ENCODE data around the gene BDKRB1. TPM values are rescaled to one million over a fixed set of nuclear protein-coding genes. Genes with fewer than 3 reads are reported as not detected.

BDKRB1 gene
- total RNA-seq, 1 donor from 2014 or later = not detected

- TF ChIP-seq CTCF (IDR thresholded peaks at IDR 0.05; ENCODE audit: unreplicated experiment) = no peak
- DNase-seq (ENCODE audit: low spot score, unreplicated experiment) = no peak
- peaks cover 4% of the 10 kb centered on the region for H3K9me3 Mint-ChIP-seq (ENCODE audit: low read depth)
- H3K27me3 Mint-ChIP-seq = peaks cover 2% of the 10 kb centered on the region
- peaks cover 15% of the 10 kb centered on the region for H3K4me1 Mint-ChIP-seq (ENCODE audit: low read depth)
- peak overlapping the region; percentile 55 for H3K4me3 Mint-ChIP-seq (ENCODE audit: low read depth)
- peak overlapping the region; percentile 49 for H3K27ac Mint-ChIP-seq
- H3K36me3 Mint-ChIP-seq (ENCODE audit: insufficient read depth) = peaks cover 2% of the 10 kb centered on the region
These were observed 12.7 kb downstream of the BDKRB1 start for GRCh38 chr14:96268431-96269358.

GRCh38 chr14:96269359-96269710 lies 13.3 kb downstream of the BDKRB1 start:
- peaks cover 4% of the 10 kb centered on the region for H3K9me3 Mint-ChIP-seq (ENCODE audit: low read depth)
- no peak overlapping the region for H3K4me3 Mint-ChIP-seq (ENCODE audit: low read depth)
- peak overlapping the region; percentile 63 for H3K27ac Mint-ChIP-seq
- peaks cover 2% of the 10 kb centered on the region for H3K27me3 Mint-ChIP-seq
- peaks cover 2% of the 10 kb centered on the region for H3K36me3 Mint-ChIP-seq (ENCODE audit: insufficient read depth)
- peaks cover 19% of the 10 kb centered on the region for H3K4me1 Mint-ChIP-seq (ENCODE audit: low read depth)
- no peak for TF ChIP-seq CTCF (IDR thresholded peaks at IDR 0.05; ENCODE audit: unreplicated experiment)
- DNase-seq (ENCODE audit: low spot score, unreplicated experiment) = no peak

GRCh38 chr14:96270565-96271420 lies 14.8 kb downstream of the BDKRB1 start:
- H3K4me3 Mint-ChIP-seq (ENCODE audit: low read depth) = no peak overlapping the region
- no peaks in the 10 kb centered on the region for H3K36me3 Mint-ChIP-seq (ENCODE audit: insufficient read depth)
- H3K4me1 Mint-ChIP-seq (ENCODE audit: low read depth) = peaks cover 22% of the 10 kb centered on the region
- no peak for TF ChIP-seq CTCF (IDR thresholded peaks at IDR 0.05; ENCODE audit: unreplicated experiment)
- H3K27ac Mint-ChIP-seq = no peak overlapping the region
- peaks cover 4% of the 10 kb centered on the region for H3K9me3 Mint-ChIP-seq (ENCODE audit: low read depth)
- no peak for DNase-seq (ENCODE audit: low spot score, unreplicated experiment)
- peaks cover 2% of the 10 kb centered on the region for H3K27me3 Mint-ChIP-seq

- Mint-ChIP-seq H3K9me3 (ENCODE audit: low read depth) (peaks cover 4% of the 10 kb centered on the region), H3K27me3 (peaks cover 2% of the 10 kb centered on the region), H3K4me1 (ENCODE audit: low read depth) (peaks cover 22% of the 10 kb centered on the region), H3K36me3 (ENCODE audit: insufficient read depth) (no peaks in the 10 kb centered on the region), H3K27ac (no peak overlapping the region), H3K4me3 (ENCODE audit: low read depth) (no peak overlapping the region)
- DNase-seq (ENCODE audit: low spot score, unreplicated experiment) = no peak
- no peak for TF ChIP-seq CTCF (IDR thresholded peaks at IDR 0.05; ENCODE audit: unreplicated experiment)
These were observed 15.4 kb downstream of the BDKRB1 start for GRCh38 chr14:96271421-96271762.

- Mint-ChIP-seq H3K36me3 (ENCODE audit: insufficient read depth) (no peaks in the 10 kb centered on the region), H3K27ac (no peak overlapping the region), H3K4me3 (ENCODE audit: low read depth) (no peak overlapping the region), H3K4me1 (ENCODE audit: low read depth) (peaks cover 19% of the 10 kb centered on the region), H3K27me3 (no peaks in the 10 kb centered on the region), H3K9me3 (ENCODE audit: low read depth) (peaks cover 7% of the 10 kb centered on the region)
- TF ChIP-seq CTCF (IDR thresholded peaks at IDR 0.05; ENCODE audit: unreplicated experiment) = no peak
- DNase-seq (ENCODE audit: low spot score, unreplicated experiment) = no peak
These were observed 16.9 kb downstream of the BDKRB1 start for GRCh38 chr14:96272777-96273473.
